HG03521 (cell line): ENCODE results near the gene IQGAP3.
"Not testable (repeated sequence)": the region's sequence is repeated elsewhere in the genome, so short reads cannot be mapped to it uniquely, and the experiment has no call there.

Experiments used
- ATAC-seq: cut with Tn5 transposase; IDR thresholded peaks from one replicate; pipeline ENCODE4 v1.9.1; 2021; ENCODE audit warnings: mild to moderate bottlenecking, moderate library complexity; ENCODE audit not compliant: unreplicated experiment

The IQGAP3 gene

GRCh38 chr1:156595016-156595415, 22.7 kb upstream of the IQGAP3 start:
- ATAC-seq, result no peak

- ATAC-seq, result no peak
Observed at GRCh38 chr1:156594190-156594589, 21.8 kb upstream of the IQGAP3 start.

- no peak for ATAC-seq
Observed at GRCh38 chr1:156593661-156593989, 21.3 kb upstream of the IQGAP3 start.

- ATAC-seq, result no peak
Observed at GRCh38 chr1:156592910-156593660, 20.7 kb upstream of the IQGAP3 start.

DNA sequence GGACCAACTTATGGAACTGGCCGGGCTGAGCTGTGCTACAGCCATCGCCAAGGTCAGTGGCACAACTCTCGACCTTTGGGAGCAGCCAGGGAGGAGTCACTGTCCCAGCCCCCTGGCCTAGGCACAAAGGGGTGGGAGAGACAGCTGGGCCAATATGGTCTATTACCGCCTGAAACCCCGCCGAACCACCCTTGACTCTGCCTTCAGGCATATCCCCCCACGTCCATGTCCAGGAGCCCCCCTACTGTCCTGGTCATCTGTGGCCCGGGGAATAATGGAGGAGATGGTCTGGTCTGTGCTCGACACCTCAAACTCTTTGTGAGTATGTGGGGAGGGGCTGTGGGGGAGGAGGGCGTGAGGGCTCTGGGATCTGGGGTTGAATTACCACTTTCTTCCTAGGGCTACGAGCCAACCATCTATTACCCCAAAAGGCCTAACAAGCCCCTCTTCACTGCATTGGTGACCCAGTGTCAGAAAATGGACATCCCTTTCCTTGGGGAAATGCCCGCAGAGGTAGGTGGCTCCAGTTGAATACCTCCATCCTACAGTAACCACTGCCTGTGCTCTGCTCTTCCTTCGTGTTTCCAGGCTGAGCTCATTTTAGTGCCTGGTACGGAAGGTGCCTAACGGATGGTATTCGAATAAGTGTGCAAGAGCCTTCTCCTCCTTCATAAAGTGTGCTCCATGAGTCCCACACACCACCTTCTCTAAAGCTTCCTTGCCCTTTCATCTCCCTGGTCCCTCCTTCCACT, 20.0 kb upstream of the IQGAP3 start:
- ATAC-seq, result no peak

DNA sequence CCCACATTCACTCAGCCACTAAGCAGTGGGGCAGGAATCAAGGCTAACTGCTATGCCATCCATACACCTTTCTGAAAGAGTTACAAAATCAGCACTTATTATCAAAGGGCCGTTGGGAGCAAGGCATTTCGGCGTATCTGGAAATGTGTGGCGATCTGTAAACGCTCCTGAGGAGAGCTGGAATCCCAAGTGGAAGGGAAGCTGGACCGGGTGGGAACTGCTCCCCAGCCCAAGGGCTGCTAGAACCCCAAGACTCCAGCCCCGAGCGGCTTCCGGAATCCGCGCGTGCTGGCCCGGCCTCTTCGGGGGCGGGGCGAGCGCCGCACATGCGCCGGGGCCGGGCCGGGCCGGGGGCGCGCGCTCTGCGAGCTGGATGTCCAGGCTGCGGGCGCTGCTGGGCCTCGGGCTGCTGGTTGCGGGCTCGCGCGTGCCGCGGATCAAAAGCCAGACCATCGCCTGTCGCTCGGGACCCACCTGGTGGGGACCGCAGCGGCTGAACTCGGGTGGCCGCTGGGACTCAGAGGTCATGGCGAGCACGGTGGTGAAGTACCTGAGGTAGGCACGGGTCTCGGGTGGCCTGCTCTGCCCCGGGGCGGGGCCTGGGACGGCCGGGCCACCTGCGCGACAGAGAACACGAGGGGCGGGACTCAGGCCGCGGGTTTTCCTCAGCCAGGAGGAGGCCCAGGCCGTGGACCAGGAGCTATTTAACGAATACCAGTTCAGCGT, 19.2 kb upstream of the IQGAP3 start, which contains the start of gene NAXE:
TSS of gene NAXE (plus strand) at position 345 of the 726 bp plus-strand sequence. CDS start at position 374, 29 bp downstream.
- ATAC-seq, result peak; percentile 80

GRCh38 chr1:156591181-156591431, 18.7 kb upstream of the IQGAP3 start:
- ATAC-seq, result no peak

- ATAC-seq, result no peak
Observed at GRCh38 chr1:156590326-156591180, 18.2 kb upstream of the IQGAP3 start.

- ATAC-seq, result no peak
Observed at GRCh38 chr1:156589546-156589945, 17.2 kb upstream of the IQGAP3 start.

DNA sequence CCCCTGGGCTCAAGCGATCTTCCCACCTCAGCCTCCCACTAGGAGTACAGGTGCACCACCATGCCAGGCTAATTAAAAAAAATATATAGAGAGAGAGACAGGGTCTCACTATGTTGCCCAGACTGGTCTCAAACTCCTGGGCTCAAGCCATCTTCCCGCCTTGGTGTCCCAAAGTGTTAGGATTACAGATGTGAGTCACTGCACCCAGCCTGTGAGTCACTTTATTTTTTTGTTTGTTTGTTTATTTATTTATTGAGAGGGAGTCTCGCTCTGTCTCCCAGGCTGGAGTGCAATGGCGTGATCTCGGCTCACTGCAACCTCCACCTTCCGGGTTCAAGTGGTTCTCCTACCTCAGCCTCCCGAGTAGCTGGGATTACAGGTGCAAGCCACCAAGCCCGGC, 15.6 kb upstream of the IQGAP3 start:
- ATAC-seq, result not testable (repeated sequence)

GRCh38 chr1:156586892-156587477, 14.6 kb upstream of the IQGAP3 start:
- no peak for ATAC-seq

DNA sequence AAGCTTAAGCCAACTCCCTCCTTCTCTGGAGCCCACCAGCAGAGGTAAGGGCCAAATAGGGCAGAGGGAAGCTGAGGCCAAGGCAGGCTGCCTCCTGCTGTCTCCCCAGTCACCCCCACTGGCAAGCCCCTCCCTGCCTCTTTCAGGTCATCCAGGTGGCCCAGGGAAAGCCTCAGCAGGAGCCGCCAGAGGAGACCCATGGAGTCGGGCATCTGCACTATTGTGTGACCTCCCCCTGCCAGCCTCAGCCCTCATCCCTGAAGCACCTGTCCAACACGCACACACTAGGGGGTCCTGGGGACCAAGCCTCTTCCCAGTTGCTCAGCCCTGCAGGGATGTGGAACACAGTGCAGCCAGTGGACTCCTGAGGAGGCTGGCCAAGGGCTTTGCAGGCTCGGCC, 14.0 kb upstream of the IQGAP3 start:
- ATAC-seq, result no peak

DNA sequence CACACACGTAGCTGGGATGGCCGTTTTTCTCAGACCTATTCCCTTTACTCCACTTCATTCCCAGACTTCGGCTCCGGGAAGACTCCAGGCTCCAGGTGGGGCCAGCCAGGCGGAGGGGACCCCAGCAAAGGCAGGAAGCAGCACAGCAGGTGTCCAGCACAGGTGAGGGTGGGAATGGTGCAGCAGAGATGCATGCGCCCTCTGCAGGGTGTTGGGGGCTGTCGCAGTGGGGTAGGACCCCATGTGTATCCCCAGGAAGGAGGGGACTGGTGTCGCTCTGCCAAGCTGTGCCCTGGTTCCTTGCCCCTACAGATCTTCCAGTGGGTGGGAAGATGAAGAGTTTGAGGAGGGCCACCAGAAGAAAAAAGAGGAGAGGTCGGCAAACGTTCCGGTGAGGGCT, 12.4 kb upstream of the IQGAP3 start:
- ATAC-seq, result no peak

- no peak for ATAC-seq
Observed at GRCh38 chr1:156583821-156584622, 11.7 kb upstream of the IQGAP3 start.

DNA sequence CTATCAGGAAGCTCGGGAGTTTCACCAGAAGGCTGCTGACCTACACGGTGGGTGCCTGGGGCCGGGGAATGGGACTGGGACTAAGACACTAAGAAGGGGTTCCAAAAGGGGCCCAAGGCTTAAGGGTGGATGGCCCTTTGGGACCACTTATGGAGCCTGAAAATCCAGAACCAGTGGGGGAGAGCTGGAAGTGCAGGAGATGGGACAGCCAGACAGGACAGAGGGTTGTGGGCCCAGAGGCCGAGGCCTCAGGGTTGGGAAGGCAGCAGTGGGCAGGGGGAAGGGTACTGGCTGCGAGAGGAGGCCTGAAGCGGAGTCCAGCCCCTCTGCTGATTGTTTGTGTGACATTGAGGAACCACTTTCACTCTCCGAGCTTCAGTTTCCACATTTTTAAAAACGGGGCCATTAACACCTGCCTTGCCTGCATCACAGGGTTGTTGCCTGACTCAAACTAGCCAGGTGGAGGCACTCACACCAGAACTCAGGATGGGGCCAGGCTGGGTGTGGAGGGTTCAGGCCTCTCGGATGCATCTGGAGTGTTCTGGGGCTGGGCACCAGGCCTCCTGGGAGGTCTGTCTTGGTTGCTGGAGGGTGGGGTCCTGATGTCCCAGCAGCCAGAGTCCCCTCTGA, 10.1 kb upstream of the IQGAP3 start:
- no peak for ATAC-seq

- ATAC-seq, result no peak
Observed at GRCh38 chr1:156581661-156582387, 9.5 kb upstream of the IQGAP3 start.

DNA sequence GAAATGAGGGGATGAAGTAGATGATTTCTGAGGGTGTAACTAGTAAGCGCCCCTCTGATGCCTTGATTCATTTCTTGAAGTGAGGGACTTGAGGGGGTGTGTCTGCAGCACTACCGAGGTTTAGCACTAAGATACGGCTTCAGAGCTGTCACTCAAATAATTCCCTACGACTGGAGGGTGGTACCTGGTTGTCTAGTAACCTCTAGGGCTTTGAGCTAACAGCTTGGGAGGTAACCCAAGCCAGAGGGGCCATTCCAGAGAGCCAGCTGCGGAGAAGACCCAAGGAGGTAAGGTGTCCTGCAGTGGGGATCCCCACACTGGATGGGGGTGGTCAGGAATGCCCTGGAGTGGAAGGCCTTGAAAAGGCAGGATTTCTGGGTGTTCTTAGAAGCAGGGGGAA, 7.1 kb upstream of the IQGAP3 start, which contains the start of gene TTC24:
TSS of gene TTC24 (plus strand) at position 252 of the 400 bp plus-strand sequence. CDS start 1,642 bp downstream, outside the sequence.
- no peak for ATAC-seq

GRCh38 chr1:156578055-156578454, 5.7 kb upstream of the IQGAP3 start:
- ATAC-seq, result no peak

GRCh38 chr1:156577550-156577949, 5.2 kb upstream of the IQGAP3 start:
- ATAC-seq, result no peak
